Psoas muscle (tissue), 8 donors: Measurements from ENCODE around the gene SYK. TPM values are rescaled to one million over a fixed set of nuclear protein-coding genes. Genes with fewer than 3 reads are reported as not detected.

Experiments used
- ATAC-seq, 4 donors: fragments of 200-7000 bp; cut with Tn5 transposase; one replicate each; pipeline ENCODE4 v1.9.1; 2020; ENCODE audit warnings: moderate library complexity in 3 of 4, mild to moderate bottlenecking in 2 of 4
- DNase-seq, 2 donors: peaks; one replicate each; pipeline ENCODE4 v3.0.0-alpha.2; 2020
- H3K27ac ChIP-seq: fragments of 200-600 bp; one replicate; pipeline ENCODE4 v1.8.0; 2022
- H3K27me3 ChIP-seq, 3 donors: fragments of 200-600 bp in 1 of 3; one replicate each; pipeline versions ENCODE4 v1.6.1 to v1.8.0; 2013 to 2022; ENCODE audit warnings: low read length in 2 of 3, mild to moderate bottlenecking in 2 of 3, moderate library complexity in 1 of 3; ENCODE audit not compliant: insufficient read depth in 3 of 3
- H3K36me3 ChIP-seq, 2 donors: fragments of 200-600 bp in 1 of 2; one replicate each; pipeline versions ENCODE4 v1.6.1 to v1.8.0; 2013 to 2022; ENCODE audit warnings: low read depth in 1 of 2, mild to moderate bottlenecking in 1 of 2, moderate library complexity in 1 of 2; ENCODE audit not compliant: insufficient read depth in 1 of 2
- H3K4me1 ChIP-seq: fragments of 200-600 bp; one replicate; pipeline ENCODE4 v1.8.0; 2022
- H3K4me3 ChIP-seq: fragments of 200-600 bp; one replicate; pipeline ENCODE4 v1.8.0; 2022; ENCODE audit warnings: mild to moderate bottlenecking
- H3K9me3 ChIP-seq: fragments of 200-600 bp; one replicate; pipeline ENCODE4 v1.8.0; 2022
- WGBS, 3 donors: extraction: QIAGEN DNeasy Blood & Tissue Kit; methylation state at CpG; one replicate each; pipeline versions ENCODE4 v1.1.6 to v1.1.7; 2013; 5-methylcytosine and 5-hydroxymethylcytosine counted together
- intact Hi-C, 2 donors: fragments of 100-400 bp; cut with DNase I; formaldehyde crosslinking; loops; one replicate each; pipeline versions ENCODE4 v1.11.0 to v1.14.2; 2022
- polyA plus RNA-seq, 3 donors: library from polyadenylated mRNA; stranded (reverse); fragments of 200-250 nt; gene quantifications; one replicate each; pipeline ENCODE4 v1.2.3, GENCODE V29; 2013
- total RNA-seq, 4 donors: library from RNA; stranded (reverse); fragmentation: NEBNext Ultra II Directional in 2 of 4; extraction: Animal tissue kit (Norgen Biotek cat#: 25700) in 2 of 4; gene quantifications; one replicate each; pipeline versions ENCODE4 v1.2.1 to v1.2.4, GENCODE V29; 2021 to 2023
- TF ChIP-seq, protein P1 (sequence below): fragments of 200-600 bp; IDR thresholded peaks from one replicate; pipeline ENCODE4 v1.8.0; 2022; ENCODE audit warnings: antibody characterized with exemption
- donor health status: healthy with polysubstance abuse.
- donor health status: DM: no; HTN: no; CAD: no; lungs with moderate emphysema.
- donor health status: Bipolar disorder and iron deficiency.
- donor health status: healthy.
- donor health status: DM: yes; HTN: yes; CAD: no.
- donor health status: DM: no; HTN: no; CAD: no.
- donor health status: DM: no; HTN: no; CAD: no.
- donor health status: DM: yes; HTN: yes; CAD: no.

Gene SYK
- total and polyA plus RNA-seq, 7 donors: 0.40 to 2.8 (median 1.4) TPM

GRCh38 chr9:90774071-90774470 lies 27.5 kb upstream of the SYK start:
- WGBS, 3 donors: 86 to 91% (median 88%) methylated on average over 3 of the region's 3 CpGs
- intact Hi-C loops: no loop called here
- H3K36me3 ChIP-seq: no peaks in the 10 kb centered on the region
- ATAC-seq: no peak
- no peak for DNase-seq
- H3K4me1 ChIP-seq: no peaks in the 10 kb centered on the region
- H3K4me3 ChIP-seq: no peak overlapping the region
- H3K27me3 ChIP-seq: peaks cover 0 to 1% (median 0%) of the 10 kb centered on the region in 3 donors
- H3K9me3 ChIP-seq: no peaks in the 10 kb centered on the region
- H3K27ac ChIP-seq: no peak overlapping the region
- TF ChIP-seq, protein P1, sequence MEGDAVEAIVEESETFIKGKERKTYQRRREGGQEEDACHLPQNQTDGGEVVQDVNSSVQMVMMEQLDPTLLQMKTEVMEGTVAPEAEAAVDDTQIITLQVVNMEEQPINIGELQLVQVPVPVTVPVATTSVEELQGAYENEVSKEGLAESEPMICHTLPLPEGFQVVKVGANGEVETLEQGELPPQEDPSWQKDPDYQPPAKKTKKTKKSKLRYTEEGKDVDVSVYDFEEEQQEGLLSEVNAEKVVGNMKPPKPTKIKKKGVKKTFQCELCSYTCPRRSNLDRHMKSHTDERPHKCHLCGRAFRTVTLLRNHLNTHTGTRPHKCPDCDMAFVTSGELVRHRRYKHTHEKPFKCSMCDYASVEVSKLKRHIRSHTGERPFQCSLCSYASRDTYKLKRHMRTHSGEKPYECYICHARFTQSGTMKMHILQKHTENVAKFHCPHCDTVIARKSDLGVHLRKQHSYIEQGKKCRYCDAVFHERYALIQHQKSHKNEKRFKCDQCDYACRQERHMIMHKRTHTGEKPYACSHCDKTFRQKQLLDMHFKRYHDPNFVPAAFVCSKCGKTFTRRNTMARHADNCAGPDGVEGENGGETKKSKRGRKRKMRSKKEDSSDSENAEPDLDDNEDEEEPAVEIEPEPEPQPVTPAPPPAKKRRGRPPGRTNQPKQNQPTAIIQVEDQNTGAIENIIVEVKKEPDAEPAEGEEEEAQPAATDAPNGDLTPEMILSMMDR: no peak

DNA sequence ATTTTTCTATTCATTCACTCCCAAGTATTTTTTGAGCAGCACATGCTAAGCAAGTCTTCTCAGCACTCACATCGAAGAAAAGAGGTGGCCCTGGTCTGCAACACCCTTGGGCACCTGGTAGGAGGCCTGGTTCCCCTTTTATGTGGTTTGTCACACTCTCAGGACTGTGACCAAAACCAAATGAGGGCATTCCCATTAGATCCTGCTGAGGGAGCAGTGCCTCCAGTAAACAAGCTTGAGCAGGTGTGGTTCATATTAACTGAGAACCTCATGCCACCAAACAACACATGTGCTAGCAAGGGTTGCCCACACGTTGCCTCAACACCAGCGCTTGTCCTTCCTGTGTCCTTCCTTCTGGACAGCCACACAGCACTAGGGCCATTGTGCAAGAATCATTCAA lies 26.9 kb upstream of the SYK start:
- 54 to 71% (median 70%) methylated on average over 3 of the region's 3 CpGs for WGBS, 3 donors
- TF ChIP-seq, protein P1: no peak
- no peak for ATAC-seq
- H3K4me3 ChIP-seq: no peak overlapping the region
- no peaks in the 10 kb centered on the region for H3K4me1 ChIP-seq
- H3K27me3 ChIP-seq: no peaks in the 10 kb centered on the region
- H3K27ac ChIP-seq: no peak overlapping the region
- no peak for DNase-seq
- no peaks in the 10 kb centered on the region for H3K9me3 ChIP-seq
- no peaks in the 10 kb centered on the region for H3K36me3 ChIP-seq
- intact Hi-C loops: no loop called here

DNA sequence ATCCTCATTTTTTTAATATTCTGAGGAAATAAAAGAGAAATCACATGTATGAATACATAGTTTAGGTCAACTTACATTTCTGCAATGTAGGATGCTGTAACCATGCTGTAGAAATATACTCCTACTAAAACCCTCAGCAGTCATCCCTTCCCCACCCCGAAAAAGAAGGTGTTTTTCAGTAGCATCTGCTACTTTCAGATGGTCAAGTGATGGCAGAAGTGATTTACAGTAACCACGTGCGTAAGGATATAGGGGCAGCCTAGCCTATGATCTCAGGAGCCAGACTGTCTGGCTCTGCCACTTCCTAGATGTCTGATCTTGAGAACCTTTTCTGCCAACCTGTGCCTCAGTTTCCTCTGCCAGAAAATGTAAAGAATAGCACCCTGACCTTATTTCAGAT lies 26.0 kb upstream of the SYK start:
- no peak for ATAC-seq
- no peaks in the 10 kb centered on the region for H3K4me1 ChIP-seq
- 50 to 55% (median 51%) methylated on average over 3 of the region's 3 CpGs for WGBS, 3 donors
- H3K27me3 ChIP-seq: no peaks in the 10 kb centered on the region
- no peaks in the 10 kb centered on the region for H3K9me3 ChIP-seq
- no peak overlapping the region for H3K27ac ChIP-seq
- no peaks in the 10 kb centered on the region for H3K36me3 ChIP-seq
- intact Hi-C loops: no loop called here
- H3K4me3 ChIP-seq: no peak overlapping the region
- DNase-seq: no peak
- TF ChIP-seq, protein P1: no peak

DNA sequence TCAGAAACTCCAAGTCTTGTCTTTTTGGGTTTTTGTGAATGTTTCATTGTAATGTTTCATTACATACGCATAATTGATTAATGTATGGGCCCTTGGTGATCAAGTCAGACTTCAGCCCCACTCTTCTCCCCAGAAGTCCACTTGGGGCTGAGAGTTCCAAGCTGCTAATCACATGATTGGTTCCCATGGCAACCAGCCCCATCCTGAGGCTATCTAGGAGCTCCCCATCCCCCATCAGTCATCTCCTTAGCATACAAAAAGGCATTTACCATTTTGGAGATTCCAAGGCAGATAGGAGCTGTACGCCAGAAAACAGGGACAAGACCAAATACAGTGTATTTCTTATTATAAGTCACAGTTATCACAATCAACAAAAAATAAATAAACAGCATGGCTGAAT lies 22.9 kb upstream of the SYK start:
- intact Hi-C loops: no loop called here
- ATAC-seq (no peak), DNase-seq (no peak)
- Histone ChIP-seq H3K4me3 (no peak overlapping the region), H3K4me1 (no peaks in the 10 kb centered on the region), H3K9me3 (no peaks in the 10 kb centered on the region), H3K27me3 (no peaks in the 10 kb centered on the region), H3K36me3 (no peaks in the 10 kb centered on the region), H3K27ac (no peak overlapping the region)
- TF ChIP-seq, protein P1: no peak
- 95 to 97% (median 96%) methylated on average over 2 of the region's 2 CpGs for WGBS, 3 donors

DNA sequence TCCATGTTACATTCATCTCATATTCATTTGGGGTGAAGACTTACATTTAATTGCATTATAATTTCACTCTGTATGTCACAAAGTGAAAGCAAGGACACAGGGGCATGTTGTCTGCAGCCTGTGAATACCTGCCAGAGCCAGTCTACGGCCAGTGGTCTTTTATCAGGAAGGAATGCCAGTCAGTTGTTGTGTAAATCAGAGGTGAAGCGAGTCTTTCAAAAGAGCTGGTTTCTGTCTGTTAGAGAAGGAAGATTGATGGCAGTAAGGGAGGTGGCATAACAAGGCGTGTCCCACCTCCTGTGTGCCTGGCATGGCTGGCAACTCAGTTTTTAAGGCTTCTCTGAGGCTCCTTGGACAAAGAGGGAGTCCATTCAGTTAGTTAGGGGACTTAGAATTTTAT lies 18.1 kb upstream of the SYK start:
- Histone ChIP-seq H3K27ac (no peak overlapping the region), H3K27me3 (no peaks in the 10 kb centered on the region), H3K4me1 (no peaks in the 10 kb centered on the region), H3K4me3 (no peak overlapping the region), H3K36me3 (no peaks in the 10 kb centered on the region), H3K9me3 (no peaks in the 10 kb centered on the region)
- TF ChIP-seq, protein P1: no peak
- intact Hi-C loops: no loop called here
- ATAC-seq (no peak), DNase-seq (no peak)
- WGBS, 3 donors: 63 to 80% (median 68%) methylated on average over 3 of the region's 3 CpGs
